HT1080 (cell line): ENCODE measurements around the gene ASPSCR1. TPM values are rescaled to one million over a fixed set of nuclear protein-coding genes. Genes with fewer than 3 reads are reported as not detected.

ENCODE experiments used
- DNase-seq: peaks from one replicate; pipeline ENCODE4 v3.0.0-alpha.2; 2015; ENCODE audit warnings: low read depth
- total RNA-seq: library from RNA; depleted of rRNA; stranded (reverse); fragments of >200 nt; shearing (Covaris generic); gene quantifications from 2 replicates; pipeline ENCODE4 v1.2.3, GENCODE V29; 2014

ASPSCR1 gene
- total RNA-seq, 1 experiment from 2014 or later, result 41.2 TPM

DNA sequence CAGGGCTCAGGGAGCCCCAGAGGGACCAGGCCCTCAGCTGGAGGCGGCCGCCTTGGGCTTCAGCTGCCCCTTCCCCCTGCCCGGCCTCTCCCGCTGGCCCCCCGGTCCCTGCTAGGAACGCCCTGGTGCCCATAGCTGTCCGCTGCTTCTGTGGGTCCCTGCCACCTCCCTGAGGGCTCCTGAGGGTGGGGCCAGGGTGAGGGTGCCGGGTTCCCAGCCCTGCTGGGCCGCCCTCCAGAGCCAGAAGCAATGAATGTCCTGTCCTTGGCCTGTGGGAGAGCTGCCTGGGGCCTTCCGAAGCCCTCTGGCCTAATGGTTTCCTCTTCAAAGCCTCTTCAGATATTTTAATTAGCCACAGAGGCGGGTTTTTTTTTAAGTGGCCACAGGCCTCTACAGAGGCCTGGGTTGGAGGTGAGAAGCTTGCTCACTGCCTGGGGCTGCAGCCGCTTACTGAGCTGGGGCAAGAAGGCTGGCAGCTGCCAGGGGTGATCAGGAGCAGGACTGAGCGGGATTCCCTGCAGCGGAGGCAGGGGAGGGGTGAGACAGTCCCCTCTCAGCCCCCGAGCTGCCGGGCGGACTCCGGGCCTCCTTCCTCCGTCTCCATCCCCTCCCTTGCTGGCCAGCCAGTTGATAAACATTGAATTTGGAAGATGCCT, 35.3 kb downstream of the ASPSCR1 start:
- no peak for DNase-seq

DNA sequence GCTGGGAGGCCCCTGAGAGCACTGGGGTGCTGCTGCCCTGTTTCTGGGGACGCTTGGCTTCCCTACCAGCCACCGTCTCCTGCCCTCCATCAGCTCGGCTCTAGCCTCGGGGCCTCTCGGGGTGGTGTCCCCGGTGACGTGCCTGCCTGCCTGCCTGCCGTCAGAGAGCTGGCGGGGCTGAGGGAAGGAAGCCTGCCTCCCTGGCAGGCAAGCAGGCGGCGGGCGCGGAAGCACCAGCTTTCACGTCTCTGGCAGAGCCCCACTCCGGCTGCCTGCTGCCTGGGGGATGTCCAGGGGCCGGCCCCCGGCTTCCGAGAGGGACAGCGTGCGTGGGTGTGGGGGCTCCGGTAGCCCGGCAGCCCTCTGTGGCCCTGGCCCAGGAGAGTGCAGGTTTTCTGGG, 35.9 kb downstream of the ASPSCR1 start:
- no peak for DNase-seq

DNA sequence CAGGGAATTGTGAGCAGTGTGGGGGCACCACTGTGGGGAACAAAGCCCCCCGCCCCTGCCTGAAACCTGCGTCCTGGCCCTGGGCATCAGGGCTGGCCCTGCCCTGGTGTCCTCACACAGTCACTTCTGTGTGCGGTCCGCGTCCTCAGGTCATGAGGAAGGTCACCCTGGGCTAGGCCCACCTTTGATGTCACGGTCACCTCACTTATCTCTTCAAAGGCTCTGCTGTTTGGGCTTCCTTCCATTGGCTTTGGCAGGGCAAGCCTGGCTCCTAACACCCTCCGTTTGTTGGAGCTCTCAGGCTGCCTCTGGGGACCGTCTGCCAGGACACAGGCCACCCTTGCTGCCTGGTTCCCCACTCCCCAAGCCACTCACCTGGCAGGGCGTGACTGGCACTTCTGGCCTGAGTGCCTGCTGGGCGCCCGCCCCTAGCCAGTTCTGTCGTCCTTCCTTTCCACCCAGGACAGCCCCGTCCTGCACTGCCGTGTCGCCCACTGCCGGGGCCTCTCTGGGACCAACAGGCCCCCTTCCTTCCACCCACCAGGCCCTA, 36.4 kb downstream of the ASPSCR1 start:
- DNase-seq, result no peak

DNA sequence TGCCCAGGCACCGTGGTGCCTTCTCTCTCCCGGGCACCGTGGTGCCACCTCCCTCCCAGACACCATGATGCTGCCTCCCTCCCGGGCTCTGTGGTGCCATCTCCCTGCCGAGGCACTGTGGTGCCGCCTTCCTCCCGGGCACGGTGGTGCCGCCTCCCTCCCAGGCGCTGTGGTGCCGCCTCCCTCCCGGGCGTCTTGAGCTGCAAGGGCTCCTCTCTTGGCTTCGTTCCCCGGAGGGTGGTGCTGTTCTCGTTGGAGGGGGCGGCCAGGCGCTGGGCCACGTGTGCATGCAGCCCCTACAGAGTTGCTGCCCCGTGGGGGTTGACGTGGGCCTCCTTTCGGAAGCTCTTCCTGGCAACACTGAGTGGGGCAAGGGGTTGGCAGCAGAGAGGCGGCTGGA, 37.0 kb downstream of the ASPSCR1 start:
- no peak for DNase-seq

DNA sequence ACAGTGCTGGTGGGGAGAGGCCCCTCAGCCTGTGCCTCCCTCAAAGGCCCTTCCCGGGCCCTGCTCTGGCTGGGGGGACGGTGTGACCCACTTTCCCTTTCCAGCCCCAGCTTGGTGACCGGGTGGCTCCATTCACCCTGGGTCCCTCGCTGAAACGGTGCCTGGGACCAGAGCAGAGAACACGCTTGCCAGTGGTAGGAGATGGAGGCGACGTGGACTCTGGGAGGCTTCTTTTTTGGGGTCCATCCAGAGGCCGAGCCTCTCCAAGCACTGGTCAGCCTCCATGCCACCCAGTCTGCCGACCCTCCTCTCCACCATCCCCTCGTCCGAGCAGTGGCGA, 37.5 kb downstream of the ASPSCR1 start:
- DNase-seq, result no peak

DNA sequence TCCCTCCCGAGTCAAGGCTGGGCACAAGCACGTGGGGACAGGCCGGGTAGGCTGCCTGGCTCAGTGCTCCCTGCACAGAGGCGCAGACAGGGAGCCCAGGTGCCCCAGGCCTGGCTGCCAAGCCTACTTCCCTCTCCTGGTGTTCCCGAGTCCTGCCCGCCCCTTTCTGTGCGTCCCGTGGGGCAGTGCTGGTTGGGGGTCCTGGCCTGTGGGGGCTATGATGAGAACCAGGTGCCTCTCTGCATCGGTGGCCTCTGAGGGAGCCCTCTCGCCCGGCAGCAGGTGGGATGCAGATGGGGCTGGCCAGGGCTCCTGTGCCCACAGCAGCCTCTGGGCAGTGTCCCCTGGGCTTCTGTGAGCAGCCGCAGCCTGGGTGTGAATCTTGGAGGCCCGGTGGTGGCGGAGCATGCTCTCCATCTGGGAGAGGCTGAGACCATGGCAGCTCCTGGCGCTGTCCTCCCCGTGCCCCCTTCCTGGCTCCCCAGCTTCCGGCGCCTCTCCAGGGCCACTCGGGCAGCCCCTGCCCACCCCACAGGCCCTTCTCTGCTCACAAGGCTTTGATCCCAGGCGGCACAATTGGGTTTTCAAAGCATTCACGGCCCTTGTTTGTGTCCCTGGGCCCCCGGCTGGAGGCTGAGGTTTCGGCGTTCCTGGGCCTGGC, 38.0 kb downstream of the ASPSCR1 start:
- DNase-seq, result no peak

DNA sequence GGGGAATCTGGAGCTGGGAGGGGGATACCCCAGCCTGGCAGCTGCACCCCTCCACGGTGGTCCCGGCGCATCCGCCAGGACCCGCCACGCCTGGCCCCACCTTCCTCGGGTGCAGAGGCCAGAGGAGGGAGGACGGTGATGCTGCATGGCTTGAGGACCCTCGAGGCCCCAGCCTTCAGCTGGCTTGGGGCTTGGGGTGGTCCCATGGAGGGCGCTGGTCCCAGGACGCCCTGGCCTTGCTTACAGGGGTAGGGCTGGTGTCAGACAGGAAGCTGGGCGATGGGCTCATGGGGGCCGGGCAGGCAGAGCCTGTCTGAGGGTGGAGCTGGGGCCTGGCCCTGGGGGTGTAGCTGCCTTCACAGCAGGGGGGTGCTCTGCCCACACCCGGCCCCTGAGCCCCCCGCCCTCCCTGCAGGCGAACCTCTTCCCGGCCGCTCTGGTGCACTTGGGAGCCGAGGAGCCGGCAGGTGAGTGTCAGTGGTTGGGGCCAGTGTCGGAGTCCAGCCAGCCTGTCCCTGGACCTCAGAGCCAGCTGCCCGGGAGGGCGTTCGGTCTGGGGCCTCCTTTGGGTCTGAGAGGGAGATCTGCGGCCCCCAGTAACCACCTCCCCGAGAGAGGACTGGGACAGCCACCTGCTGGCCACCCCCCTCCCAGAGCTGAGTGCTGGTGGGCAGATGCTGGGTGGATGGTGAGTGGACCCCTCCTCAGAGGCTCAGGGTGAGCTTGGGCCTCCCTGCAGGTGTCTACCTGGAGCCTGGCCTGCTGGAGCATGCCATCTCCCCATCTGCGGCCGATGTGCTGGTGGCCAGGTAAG, 38.8 kb downstream of the ASPSCR1 start:
- no peak for DNase-seq

DNA sequence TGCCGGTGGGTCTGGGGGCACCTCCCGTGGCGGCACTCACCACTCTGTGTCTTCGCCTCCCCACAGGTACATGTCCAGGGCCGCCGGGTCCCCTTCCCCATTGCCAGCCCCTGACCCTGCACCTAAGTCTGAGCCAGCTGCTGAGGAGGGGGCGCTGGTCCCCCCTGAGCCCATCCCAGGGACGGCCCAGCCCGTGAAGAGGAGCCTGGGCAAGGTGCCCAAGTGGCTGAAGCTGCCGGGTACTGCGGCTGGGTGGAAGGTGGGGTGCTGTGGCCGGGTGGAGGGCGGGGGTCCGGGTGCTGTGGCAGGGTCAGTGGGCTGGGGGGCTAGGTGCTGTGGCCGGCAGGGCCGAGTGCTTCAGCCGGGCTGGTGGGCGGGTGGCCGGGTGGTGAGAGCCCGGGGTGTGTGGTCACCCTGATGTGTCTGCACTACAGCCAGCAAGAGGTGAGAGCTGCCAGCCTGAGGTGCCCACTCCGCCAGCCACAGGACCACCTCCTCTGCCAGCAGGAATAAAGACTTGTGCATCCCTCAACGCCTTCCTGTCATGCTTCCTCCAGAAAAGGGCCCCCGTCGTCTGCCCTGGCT, 39.5 kb downstream of the ASPSCR1 start:
- no peak for DNase-seq

DNA sequence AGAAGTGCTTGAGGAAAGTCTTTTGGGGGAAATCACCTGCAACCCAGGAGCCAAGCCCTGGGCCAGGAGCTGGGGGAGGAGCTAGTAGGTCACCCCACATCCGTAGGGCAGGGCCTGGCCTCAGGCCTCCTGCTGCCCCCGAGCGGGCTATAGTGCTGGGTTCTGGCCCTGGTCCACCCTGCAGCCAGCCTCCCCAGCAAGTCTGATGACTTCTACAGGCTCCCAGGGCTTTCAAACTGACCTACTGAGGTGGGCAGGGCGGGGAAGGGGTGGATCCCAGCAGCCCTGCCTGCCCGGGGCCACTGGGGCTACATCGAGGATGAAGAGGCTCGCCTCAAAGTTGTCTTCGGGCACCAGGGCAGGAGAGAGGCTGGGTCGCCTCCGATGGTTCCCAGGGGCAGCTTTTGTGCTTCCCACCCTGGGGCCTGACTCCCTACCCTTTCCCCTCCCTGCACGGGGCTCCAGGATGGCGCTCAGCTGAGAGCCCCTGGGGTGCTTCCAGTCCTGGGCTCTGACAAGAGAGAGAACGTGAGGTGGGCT, 40.3 kb downstream of the ASPSCR1 start:
- no peak for DNase-seq

DNA sequence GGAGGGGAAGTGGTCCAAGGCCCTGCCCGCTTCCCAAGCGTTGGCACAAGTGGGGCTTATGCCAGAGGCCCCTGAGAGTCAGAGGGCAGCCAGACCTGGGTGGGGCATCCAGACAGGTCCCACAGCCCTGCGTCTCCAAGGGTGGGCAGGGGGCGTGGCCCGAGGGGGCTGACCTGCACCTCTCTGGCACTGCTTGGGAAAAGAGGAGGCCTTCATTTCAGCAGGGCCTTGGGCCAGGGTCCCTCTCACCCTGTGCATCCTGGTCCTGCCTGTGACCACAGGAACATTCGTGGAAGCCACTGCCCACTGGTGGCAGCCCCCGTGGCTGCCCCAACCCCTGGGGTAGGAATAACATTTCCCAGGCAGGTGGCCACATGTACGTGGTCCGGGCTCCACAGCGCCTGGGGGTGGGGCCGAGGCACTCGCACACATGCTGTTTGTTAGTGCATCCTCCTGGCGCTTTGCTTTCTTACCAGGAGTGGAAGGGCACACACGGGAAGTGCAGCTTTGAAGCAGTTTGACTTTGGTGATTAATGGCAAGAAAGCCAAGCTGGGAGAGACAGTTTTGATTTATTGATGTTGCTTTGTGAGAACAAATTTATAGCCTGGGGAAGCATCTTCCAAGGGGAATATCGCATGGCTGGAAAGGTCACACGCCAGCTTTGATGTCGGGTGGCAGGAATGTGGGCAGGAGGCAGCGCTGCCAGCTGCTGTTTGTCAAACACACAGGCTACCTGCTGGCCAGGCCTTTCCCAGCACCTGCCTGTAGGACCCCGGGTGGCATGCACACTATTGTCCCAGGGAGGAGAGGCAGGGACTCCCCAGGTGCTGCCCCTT, 40.9 kb downstream of the ASPSCR1 start:
- no peak for DNase-seq

DNA sequence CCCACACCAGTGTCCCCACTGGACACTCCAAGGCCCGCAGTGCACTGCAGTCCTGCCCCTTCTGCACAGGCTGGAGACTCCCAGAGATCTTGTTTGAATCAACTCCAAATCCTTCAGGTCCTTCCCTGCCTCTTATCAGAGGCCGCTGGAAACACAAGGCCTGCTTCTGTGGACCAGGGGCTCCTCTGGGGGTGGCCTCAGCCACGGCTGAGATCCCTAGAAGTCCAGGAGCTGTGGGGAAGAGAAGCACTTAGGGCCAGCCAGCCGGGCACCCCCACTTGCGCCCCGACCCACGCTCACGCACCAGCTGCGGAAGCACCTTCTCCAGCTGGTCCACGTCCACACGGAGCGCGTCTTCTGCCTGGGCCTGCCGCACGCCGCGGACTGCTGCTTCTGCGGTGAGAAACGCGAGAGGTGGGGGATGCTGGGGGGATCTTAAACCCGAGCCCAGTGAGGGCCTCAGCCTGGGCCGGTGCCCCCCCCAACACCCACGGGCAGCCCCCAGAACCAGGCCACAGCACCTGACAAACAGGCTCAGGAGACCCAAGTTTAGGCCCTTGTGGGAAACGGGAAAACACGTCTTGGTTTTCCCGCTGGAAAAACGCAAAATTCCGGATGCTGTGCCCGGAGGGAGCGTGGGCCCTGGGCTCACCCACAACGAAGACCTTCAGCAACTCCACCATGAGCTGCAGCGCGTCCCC, 41.7 kb downstream of the ASPSCR1 start:
- no peak for DNase-seq

DNA sequence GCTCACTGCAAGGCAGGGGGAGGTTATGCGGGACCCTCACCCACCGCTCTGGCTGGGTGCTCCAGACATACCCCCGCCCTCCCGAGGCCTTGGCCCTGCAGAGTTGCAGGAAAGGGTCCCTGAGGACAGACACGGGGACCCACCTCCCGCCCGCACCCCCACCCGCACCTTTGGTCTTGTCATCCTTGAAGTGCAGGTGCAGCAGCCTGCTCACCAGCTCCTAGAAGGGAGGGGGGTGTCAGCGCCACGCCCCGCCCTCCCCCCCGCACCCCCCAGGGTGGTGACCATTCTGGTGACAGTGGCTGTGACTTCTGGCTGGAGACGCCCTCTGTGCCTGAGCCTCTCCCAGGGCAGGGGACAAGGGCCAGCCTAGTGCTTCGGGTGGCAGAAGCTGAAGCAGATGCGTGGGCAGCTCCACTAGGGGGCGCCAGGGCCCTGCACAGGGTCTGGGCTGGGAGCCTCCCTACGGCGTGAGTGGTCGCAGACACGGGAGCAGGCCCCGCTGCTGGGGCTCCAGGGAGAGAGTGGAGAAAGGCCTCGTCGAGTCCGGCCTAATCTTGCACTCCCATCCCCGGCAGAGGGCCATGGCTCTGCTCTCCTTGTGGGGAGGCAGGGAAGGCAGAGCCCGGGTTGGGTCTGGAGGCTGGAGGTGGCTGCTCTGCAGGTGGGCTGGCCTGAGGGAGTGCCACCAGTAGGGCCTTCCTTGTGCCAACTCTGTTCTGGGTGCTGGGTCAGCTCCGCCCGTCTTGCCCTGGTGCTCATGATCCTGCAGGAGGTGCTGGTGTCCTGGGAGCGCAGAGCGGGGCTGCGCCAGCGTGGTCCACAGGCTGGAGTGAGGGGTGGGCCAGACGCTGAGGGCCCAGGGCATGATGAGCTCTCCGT, 42.5 kb downstream of the ASPSCR1 start:
- no peak for DNase-seq

DNA sequence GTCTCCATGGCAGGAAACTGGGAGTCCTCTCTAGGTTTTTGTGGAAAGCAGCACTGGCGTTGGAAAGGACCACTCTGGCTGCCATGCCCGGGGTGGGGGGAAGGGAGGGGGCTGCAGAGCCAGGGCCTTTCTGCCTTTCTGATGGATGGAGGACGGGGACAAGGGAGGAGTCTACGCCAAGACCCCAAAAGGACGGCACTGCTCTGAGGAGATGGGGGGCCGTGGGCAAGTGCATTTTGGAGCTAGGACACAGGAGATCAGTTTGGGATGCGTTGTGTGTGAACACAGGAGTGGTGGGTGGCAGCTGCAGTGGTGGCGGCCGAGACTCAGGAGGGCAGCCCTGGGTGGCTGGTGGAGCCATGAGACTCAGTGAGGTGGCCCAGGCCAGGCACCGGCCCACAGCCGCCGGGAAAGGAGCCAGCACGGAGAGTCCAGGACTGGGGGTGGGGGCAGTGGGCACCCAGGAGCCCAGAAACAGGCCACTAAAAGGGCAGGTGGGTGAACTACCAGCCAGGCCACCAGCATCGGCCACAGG, 43.2 kb downstream of the ASPSCR1 start:
- no peak for DNase-seq

DNA sequence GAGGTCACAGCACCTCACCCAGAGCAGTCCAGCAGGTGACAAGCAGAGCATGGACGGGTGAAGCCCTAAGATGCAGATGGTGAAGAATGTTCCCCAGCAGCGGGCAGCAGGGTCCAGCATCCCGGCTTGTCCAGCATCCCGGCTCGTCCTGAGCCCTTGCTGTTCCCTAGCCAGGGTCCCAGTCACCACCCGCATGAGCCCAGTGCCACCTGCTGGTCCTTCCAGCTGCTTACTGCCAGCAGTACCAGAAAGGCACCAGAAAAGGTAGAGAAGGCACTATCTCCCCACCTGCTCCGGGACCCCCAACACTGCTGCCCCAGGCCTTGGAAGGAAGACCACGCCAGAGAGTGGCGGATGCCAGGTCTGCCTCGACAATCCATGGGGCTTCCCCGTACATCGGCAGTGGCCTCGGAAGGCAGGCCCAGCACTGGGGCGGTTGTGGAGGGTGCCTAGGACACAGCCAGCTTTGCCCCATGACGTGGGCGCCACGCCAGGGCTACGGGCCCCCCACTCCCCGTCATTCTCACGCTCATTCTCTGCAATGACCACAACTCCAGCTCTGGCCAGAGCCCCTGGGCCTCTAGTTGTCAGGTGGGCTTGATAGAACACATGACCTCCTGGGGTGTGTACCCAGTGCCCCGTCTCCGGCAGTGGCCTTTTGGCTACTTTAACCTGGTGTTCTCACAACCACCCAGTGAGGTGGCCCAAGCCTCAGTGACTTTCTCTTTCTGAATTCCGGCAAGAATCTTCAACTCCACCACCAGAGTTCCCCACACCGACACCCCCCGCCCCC, 43.9 kb downstream of the ASPSCR1 start:
- peak; percentile 74 for DNase-seq

DNA sequence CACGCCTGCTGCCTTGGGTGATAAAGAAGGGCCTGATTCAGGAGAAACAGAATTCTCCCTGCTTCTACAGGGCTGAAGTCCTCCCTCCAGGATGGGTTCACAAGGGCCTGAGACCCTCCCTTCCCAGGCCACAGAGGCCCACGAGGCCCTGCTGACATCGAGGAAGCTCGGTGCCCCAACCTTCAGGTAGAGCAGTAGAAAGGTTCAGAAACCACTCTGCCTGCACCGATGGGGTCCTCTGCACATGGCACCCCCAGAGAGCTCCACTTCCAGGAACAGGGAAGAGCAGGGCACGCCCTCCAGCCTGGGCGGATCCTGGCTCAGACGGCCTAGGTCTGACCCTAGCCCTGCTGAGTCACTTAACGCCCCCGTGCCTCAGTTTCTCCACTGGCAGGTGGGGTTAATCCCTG, 44.5 kb downstream of the ASPSCR1 start:
- no peak for DNase-seq

DNA sequence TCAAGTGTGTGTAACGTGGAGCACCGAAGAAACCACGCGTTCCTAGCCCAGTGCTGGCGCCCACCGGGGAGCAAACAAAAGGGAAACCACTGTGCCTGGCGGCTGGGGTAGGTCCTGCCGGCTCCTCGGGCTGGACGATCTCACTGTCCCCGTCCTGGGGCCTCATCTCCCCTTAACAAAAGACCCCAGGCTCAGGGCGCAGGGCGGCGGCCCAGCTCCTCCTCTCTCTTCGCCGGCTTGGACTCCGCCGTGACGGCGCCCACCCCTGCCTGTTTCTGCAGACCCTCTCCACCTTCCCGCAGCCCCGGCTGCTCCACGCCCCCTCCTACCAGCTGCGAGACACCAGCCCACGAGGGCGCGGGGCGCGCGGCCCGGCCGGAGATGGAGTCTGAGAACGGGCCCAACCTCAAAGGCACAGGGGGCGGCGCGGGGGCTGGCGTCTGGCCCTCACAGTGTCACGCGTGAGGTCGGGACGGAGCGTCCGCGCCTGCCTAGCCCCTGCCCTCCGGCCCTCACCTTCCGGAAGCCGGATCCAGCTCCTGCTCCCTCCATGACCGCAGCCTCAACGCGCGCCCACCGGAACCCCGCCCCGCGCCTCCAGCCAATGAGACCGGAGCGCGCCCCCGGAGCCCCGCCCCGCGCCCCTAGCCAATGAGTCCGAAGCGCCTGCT, 45.0 kb downstream of the ASPSCR1 start, which contains the start of gene CENPX:
Gene CENPX (minus strand): TSS at position 569 of the 671 bp plus-strand sequence. CDS start 17 bp downstream, at position 552.
- no peak for DNase-seq

DNA sequence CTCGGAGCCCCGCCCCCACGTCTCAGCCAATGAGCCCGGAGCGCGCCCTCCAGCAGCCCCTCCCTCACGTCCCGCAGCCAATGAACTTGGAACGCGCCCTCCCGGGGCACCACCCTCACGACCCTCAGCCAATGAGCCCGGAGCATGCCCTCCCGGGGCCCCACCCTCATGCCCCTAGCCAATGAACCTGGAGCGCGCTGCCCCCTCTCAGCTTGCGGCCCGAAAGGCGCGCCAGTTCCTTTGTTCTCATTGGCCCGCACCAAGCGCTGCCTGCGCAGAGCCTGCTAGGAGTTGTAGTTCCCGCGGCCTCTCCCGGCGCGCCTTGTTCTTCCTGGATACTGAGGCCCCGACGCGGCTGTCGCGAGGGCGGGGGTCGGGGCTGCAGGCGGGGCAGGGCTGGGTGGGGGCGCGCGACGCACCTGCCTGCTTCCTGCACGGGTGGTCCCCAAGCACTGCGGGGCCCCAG, 45.6 kb downstream of the ASPSCR1 start, which contains the start of gene LRRC45:
Gene LRRC45 (plus strand): TSS at position 325 of the 466 bp plus-strand sequence. CDS start 339 bp downstream, outside the sequence.
- peak; percentile 99 for DNase-seq
